ENCODE results near the gene DNAH8.

DNAH8 gene

GRCh38 chr6:39078695-39079094, 363.6 kb downstream of the DNAH8 start:
- no peak for DNase-seq

GRCh38 chr6:39079197-39080125, 364.4 kb downstream of the DNAH8 start:
- no peak for DNase-seq

All from NCI-H345 (cell line).